ENCODE results near the gene MAP2K6. TPM values are rescaled to one million over a fixed set of nuclear protein-coding genes. Genes with fewer than 3 reads are reported as not detected.

Gene MAP2K6
- total RNA-seq, 1 experiment from 2014 or later: 12.2 TPM

DNA sequence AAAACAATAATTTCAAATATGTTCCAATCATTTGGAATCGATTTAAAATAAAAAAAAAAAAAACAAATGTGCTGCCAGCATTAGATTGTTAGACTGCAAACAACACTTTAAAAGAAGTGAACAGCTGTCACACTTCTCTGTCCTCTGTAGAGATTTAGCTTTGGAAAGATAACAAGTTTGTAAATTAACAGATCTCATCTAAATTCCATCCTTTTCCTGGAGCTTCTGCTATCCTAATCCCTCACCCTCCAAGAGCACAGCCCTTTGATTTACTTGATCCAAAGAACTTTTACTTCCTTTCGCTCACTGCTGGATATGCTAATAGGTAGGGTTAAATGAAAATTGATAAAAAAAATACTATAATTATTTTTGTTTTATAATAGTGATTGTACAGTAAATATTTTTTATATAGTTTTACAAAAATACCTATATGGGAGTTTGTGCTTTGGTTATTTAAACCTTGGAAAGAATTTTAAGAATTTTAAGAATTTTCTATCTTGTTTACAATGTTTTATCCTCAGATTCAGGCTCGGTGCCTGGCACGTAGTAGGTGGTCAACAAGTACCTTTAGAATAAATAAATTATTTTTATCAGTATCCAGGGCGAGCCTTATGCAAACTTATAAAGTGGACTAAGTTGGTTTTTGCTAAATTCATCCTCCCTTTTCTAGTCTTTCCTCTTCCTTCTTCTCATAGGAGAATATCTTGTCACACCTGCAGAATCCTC lies 21.6 kb downstream of the MAP2K6 start:
- no peak overlapping the region for H3K4me3 ChIP-seq (ENCODE audit: low read length)
- no peaks in the 10 kb centered on the region for H3K9me2 ChIP-seq (replicated peaks; ENCODE audit: low read length)
- ATAC-seq (no peak), DNase-seq (no peak)
- ChIA-PET POLR2A (ENCODE audit: unreplicated experiment) (no interaction called here), CTCF (no interaction called here)
- H3K27ac ChIP-seq (ENCODE audit: low read length): no peak overlapping the region
- TF ChIP-seq EZH2phosphoT487 (IDR thresholded peaks at IDR 0.05; ENCODE audit: borderline replicate concordance, low read length) (no peak), EZH2 (IDR thresholded peaks at IDR 0.05; ENCODE audit: low read length, unreplicated experiment) (no peak), CTCF (conservative IDR thresholded peaks at IDR 0.05; ENCODE audit: low read depth, low read length) (no peak)
- H3K36me3 ChIP-seq (ENCODE audit: low read depth, low read length): no peaks in the 10 kb centered on the region
- intact Hi-C loops (cut with micrococcal nuclease): loop anchor here (5.0 kb wide), 1 partner anchor 41 kb away; no protein-coding TSS in a partner anchor
- no peak overlapping the region for H3K9ac ChIP-seq (ENCODE audit: low read length)
- no peak overlapping the region for H2AFZ ChIP-seq (ENCODE audit: low read length)
- H3K9me3 ChIP-seq (ENCODE audit: low read length): no peaks in the 10 kb centered on the region
- no peaks in the 10 kb centered on the region for H3K4me1 ChIP-seq (ENCODE audit: insufficient read depth, low read length)
- no peaks in the 10 kb centered on the region for H4K20me1 ChIP-seq (ENCODE audit: low read length)
- no TSS peak for BruUV-seq (replicated peaks)
- H3K4me2 ChIP-seq (ENCODE audit: low read length): no peak overlapping the region
- H3F3A ChIP-seq (ENCODE audit: low read length, unreplicated experiment): no peaks in the 10 kb centered on the region
- no peaks in the 10 kb centered on the region for H3K27me3 ChIP-seq (ENCODE audit: low read length)
- no peaks in the 10 kb centered on the region for H3K79me2 ChIP-seq (ENCODE audit: low read length)

- intact Hi-C loops (cut with micrococcal nuclease): loop anchor here (5.0 kb wide), 1 partner anchor 40 kb away; no protein-coding TSS in a partner anchor
- Histone ChIP-seq H4K20me1 (ENCODE audit: low read length) (no peaks in the 10 kb centered on the region), H3K4me1 (ENCODE audit: insufficient read depth, low read length) (no peaks in the 10 kb centered on the region), H3K79me2 (ENCODE audit: low read length) (no peaks in the 10 kb centered on the region), H3K27ac (ENCODE audit: low read length) (no peak overlapping the region), H3F3A (ENCODE audit: low read length, unreplicated experiment) (no peaks in the 10 kb centered on the region), H3K36me3 (ENCODE audit: low read depth, low read length) (no peaks in the 10 kb centered on the region), H3K9me2 (replicated peaks; ENCODE audit: low read length) (no peaks in the 10 kb centered on the region), H2AFZ (ENCODE audit: low read length) (no peak overlapping the region), H3K4me2 (ENCODE audit: low read length) (no peak overlapping the region), H3K9ac (ENCODE audit: low read length) (no peak overlapping the region), H3K4me3 (ENCODE audit: low read length) (no peak overlapping the region), H3K9me3 (ENCODE audit: low read length) (no peaks in the 10 kb centered on the region), H3K27me3 (ENCODE audit: low read length) (no peaks in the 10 kb centered on the region)
- TF ChIP-seq CTCF (conservative IDR thresholded peaks at IDR 0.05; ENCODE audit: low read depth, low read length) (no peak), EZH2phosphoT487 (IDR thresholded peaks at IDR 0.05; ENCODE audit: borderline replicate concordance, low read length) (no peak), EZH2 (IDR thresholded peaks at IDR 0.05; ENCODE audit: low read length, unreplicated experiment) (no peak)
- no peak for DNase-seq
- no peak for ATAC-seq
- BruUV-seq (replicated peaks): no TSS peak
- CTCF ChIA-PET: no interaction called here
- POLR2A ChIA-PET (ENCODE audit: unreplicated experiment): no interaction called here
Measured at GRCh38 chr17:69437475-69437874, 23.0 kb downstream of the MAP2K6 start.

DNA sequence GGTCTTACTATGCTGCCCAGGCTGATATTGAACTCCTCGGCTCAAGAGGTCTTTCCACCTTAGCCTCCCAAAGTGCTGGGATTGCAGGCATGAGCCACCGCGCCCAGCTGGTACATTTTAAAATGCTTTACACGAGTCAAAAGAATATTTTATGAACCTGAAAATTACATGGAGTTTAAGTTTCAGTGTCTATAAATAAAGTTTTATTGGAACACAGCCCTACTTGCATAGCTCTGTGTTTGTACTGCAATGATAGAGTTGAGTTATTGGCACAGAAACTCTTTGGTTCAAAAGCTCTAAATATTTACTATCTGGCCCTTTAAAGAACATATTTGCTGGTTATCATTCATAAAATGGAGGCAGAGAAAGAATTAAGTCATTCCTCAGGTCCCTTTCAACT lies 24.3 kb downstream of the MAP2K6 start:
- no peak overlapping the region for H3K4me3 ChIP-seq (ENCODE audit: low read length)
- no peak for DNase-seq
- H3K79me2 ChIP-seq (ENCODE audit: low read length): no peaks in the 10 kb centered on the region
- no peak overlapping the region for H3K9ac ChIP-seq (ENCODE audit: low read length)
- no peaks in the 10 kb centered on the region for H3K9me3 ChIP-seq (ENCODE audit: low read length)
- H4K20me1 ChIP-seq (ENCODE audit: low read length): no peaks in the 10 kb centered on the region
- BruUV-seq (replicated peaks): no TSS peak
- H3F3A ChIP-seq (ENCODE audit: low read length, unreplicated experiment): no peaks in the 10 kb centered on the region
- H3K27ac ChIP-seq (ENCODE audit: low read length): no peak overlapping the region
- no peaks in the 10 kb centered on the region for H3K4me1 ChIP-seq (ENCODE audit: insufficient read depth, low read length)
- H3K27me3 ChIP-seq (ENCODE audit: low read length): no peaks in the 10 kb centered on the region
- intact Hi-C loops (cut with micrococcal nuclease): loop anchor here (5.0 kb wide), 1 partner anchor 39 kb away; no protein-coding TSS in a partner anchor
- H3K4me2 ChIP-seq (ENCODE audit: low read length): no peak overlapping the region
- TF ChIP-seq EZH2 (IDR thresholded peaks at IDR 0.05; ENCODE audit: low read length, unreplicated experiment): no peak
- no peak for TF ChIP-seq CTCF (conservative IDR thresholded peaks at IDR 0.05; ENCODE audit: low read depth, low read length)
- TF ChIP-seq EZH2phosphoT487 (IDR thresholded peaks at IDR 0.05; ENCODE audit: borderline replicate concordance, low read length): no peak
- H2AFZ ChIP-seq (ENCODE audit: low read length): no peak overlapping the region
- no peaks in the 10 kb centered on the region for H3K9me2 ChIP-seq (replicated peaks; ENCODE audit: low read length)
- no peak for ATAC-seq
- CTCF ChIA-PET: no interaction called here
- no peaks in the 10 kb centered on the region for H3K36me3 ChIP-seq (ENCODE audit: low read depth, low read length)
- POLR2A ChIA-PET (ENCODE audit: unreplicated experiment): interaction anchor here (0.7 kb wide), 1 partner anchor 35 kb away, joined by 3 read pairs; no protein-coding TSS in a partner anchor

Data from PC-3 (cell line).